GM21528 (cell line): ENCODE measurements around the gene ZNF805.
"Not testable (repeated sequence)": the region's sequence is repeated elsewhere in the genome, so short reads cannot be mapped to it uniquely, and the experiment has no call there.

Source experiments
- ATAC-seq: cut with Tn5 transposase; IDR thresholded peaks from one replicate; pipeline ENCODE4 v1.9.1; 2021; ENCODE audit warnings: mild to moderate bottlenecking, moderate library complexity; ENCODE audit not compliant: unreplicated experiment, low FRiP score

Gene ZNF805

GRCh38 chr19:57240311-57241090 is at the start of gene ZNF805:
ZNF805 (plus strand) TSS chr19:57240632; CDS start chr19:57240892, 260 bp downstream.
- peak; percentile 90 for ATAC-seq

- peak; percentile 97 for ATAC-seq
These were observed 49.0 kb upstream of the ZNF805 start, which contains the start of gene ZNF264 for GRCh38 chr19:57191141-57192076. ZNF264 (plus strand) TSS chr19:57191500; CDS start chr19:57191914, 414 bp downstream.

- peak; percentile 16 for ATAC-seq
These were observed 48.4 kb upstream of the ZNF805 start for GRCh38 chr19:57192077-57192420.

GRCh38 chr19:57192993-57193392 is 47.4 kb upstream of the ZNF805 start:
- no peak for ATAC-seq

GRCh38 chr19:57197874-57198273 is 42.6 kb upstream of the ZNF805 start:
- ATAC-seq = not testable (repeated sequence)

GRCh38 chr19:57202160-57202559 is 38.3 kb upstream of the ZNF805 start:
- no peak for ATAC-seq

GRCh38 chr19:57210381-57210780 is 30.1 kb upstream of the ZNF805 start:
- ATAC-seq = no peak

- no peak for ATAC-seq
These were observed 28.3 kb upstream of the ZNF805 start for GRCh38 chr19:57212109-57212508.

- ATAC-seq = no peak
These were observed 12.9 kb upstream of the ZNF805 start for GRCh38 chr19:57227502-57227901.

GRCh38 chr19:57231686-57232085 is 8.7 kb upstream of the ZNF805 start:
- ATAC-seq = no peak

- no peak for ATAC-seq
These were observed 7.2 kb upstream of the ZNF805 start for GRCh38 chr19:57233207-57233606.

- ATAC-seq = peak; percentile 26
These were observed 486 bp upstream of the ZNF805 start for GRCh38 chr19:57239982-57240310.

- ATAC-seq = no peak
These were observed 744 bp downstream of the ZNF805 start for GRCh38 chr19:57241176-57241575.

- no peak for ATAC-seq
These were observed 2.4 kb downstream of the ZNF805 start for GRCh38 chr19:57242821-57243220.

GRCh38 chr19:57244513-57244912 is 4.1 kb downstream of the ZNF805 start:
- no peak for ATAC-seq

- no peak for ATAC-seq
These were observed 4.6 kb downstream of the ZNF805 start for GRCh38 chr19:57245066-57245465.

GRCh38 chr19:57245959-57246358 is 5.5 kb downstream of the ZNF805 start:
- ATAC-seq = no peak

- ATAC-seq = no peak
These were observed 8.2 kb downstream of the ZNF805 start for GRCh38 chr19:57248646-57249045.

GRCh38 chr19:57249329-57249728 is 8.9 kb downstream of the ZNF805 start:
- ATAC-seq = no peak

- ATAC-seq = not testable (repeated sequence)
These were observed 13.3 kb downstream of the ZNF805 start for GRCh38 chr19:57253767-57254166.

- no peak for ATAC-seq
These were observed 21.6 kb downstream of the ZNF805 start for GRCh38 chr19:57262044-57262443.
